ENCODE measurements around the gene RAB17. TPM values are rescaled to one million over a fixed set of nuclear protein-coding genes. Genes with fewer than 3 reads are reported as not detected.

The RAB17 gene
- total and polyA plus RNA-seq, 2 of the 4 experiments (the other 2 are of a cell fraction), result 0.41 TPM; not detected in 1

DNA sequence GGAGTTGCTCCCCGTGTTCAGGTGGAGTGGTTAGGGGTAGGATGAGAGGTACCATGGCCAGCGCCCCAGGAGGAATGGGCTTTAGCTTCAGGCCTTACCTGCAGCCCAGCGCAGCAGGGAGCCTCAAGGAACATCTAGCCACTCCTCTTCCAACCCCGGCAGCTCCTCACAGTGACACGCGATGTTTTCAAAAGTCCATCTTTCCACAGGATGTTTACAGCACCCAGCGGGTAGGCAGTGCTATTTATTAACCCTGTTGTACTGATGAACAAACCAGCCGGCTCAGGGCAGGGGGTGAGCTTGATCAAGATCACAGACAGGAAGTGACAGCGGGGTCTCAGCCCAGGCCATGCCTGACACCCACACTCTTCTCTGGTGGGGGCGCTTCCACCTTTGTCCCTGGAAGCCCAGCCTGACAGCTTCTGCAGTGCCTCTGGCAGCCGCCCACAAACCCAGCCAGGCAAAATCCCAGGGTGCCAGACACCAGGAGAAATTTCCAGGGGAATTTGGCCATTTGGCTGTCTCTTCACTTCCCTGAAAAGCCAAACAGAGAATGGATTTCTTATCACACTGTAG, 42.6 kb downstream of the RAB17 start:
- H3K56ac ChIP-seq (ENCODE audit: extremely low read depth, insufficient read depth, low read length), result no peak overlapping the region
- no peak overlapping the region for H4K5ac ChIP-seq (ENCODE audit: low read depth, low read length)
- no peak overlapping the region for H4K91ac ChIP-seq (ENCODE audit: insufficient read depth, low read depth, low read length)
- ChIA-PET POLR2A (ENCODE audit: unreplicated experiment) (no interaction called here), CTCF (interaction anchor here (0.6 kb wide), 1 partner anchor 35 kb away, joined by 5 read pairs; no protein-coding TSS in a partner anchor)
- H3K4ac ChIP-seq (ENCODE audit: low read depth, low read length), result no peak overlapping the region
- H4K20me1 ChIP-seq (ENCODE audit: insufficient read depth, low read length), result no peaks in the 10 kb centered on the region
- no peak overlapping the region; the same call in 1 of the 2 replicates for H2BK120ac ChIP-seq (ENCODE audit: low read depth, low read length)
- 0 out of 2 replicates have a peak overlapping the region, but pooled peaks have one; percentile 19 for H2BK20ac ChIP-seq (ENCODE audit: low read depth, low read length)
- no peak overlapping the region for H2BK5ac ChIP-seq (ENCODE audit: low read depth, low read length, poor library complexity, severe bottlenecking)
- no peak overlapping the region for H3K4me3 ChIP-seq (ENCODE audit: insufficient read depth, low read depth, low read length)
- no peak overlapping the region for H2BK15ac ChIP-seq (ENCODE audit: low read depth, low read length)
- no peak overlapping the region for H3K27ac ChIP-seq (ENCODE audit: insufficient read depth, low read length)
- no TSS peak for BruUV-seq (replicated peaks)
- H3K36me3 ChIP-seq (ENCODE audit: control insufficient read depth, insufficient read depth, low read length), result peaks cover 4% of the 10 kb centered on the region; the same call in 1 of the 2 replicates
- H3K9ac ChIP-seq (ENCODE audit: low read depth, low read length), result no peak overlapping the region
- intact Hi-C loops (cut with micrococcal nuclease) (no loop called here), in situ Hi-C loops (cut with MboI; ENCODE audit: low sequenced_read_pairs) (no loop called here), dilution Hi-C loops (cut with HindIII; ENCODE audit: low sequenced_read_pairs, unreplicated experiment) (no loop called here)
- H2AFZ ChIP-seq (replicated peaks; ENCODE audit: low read length, poor library complexity), result no peak overlapping the region
- no peak overlapping the region for H3K14ac ChIP-seq (replicated peaks; ENCODE audit: low read depth, low read length)
- no peak overlapping the region for H3K23ac ChIP-seq (ENCODE audit: low read depth, low read length)
- TF ChIP-seq CEBPB (IDR thresholded peaks at IDR 0.05; ENCODE audit: low read depth, low read length) (no peak), RCOR1 (IDR thresholded peaks at IDR 0.05; ENCODE audit: insufficient replicate concordance, low read length) (no peak), MAZ (IDR thresholded peaks at IDR 0.05; ENCODE audit: borderline replicate concordance, low read depth, low read length) (no peak), SMC3 (IDR thresholded peaks at IDR 0.05; ENCODE audit: low read depth, low read length) (no peak), RFX5 (IDR thresholded peaks at IDR 0.05; ENCODE audit: low read depth, low read length) (no peak), MAFK (IDR thresholded peaks at IDR 0.05; ENCODE audit: low read depth, low read length) (no peak), MXI1 (IDR thresholded peaks at IDR 0.05; ENCODE audit: borderline replicate concordance, low read depth, low read length) (no peak), RAD21 (IDR thresholded peaks at IDR 0.05; ENCODE audit: low read length) (no peak), NFE2L2 (IDR thresholded peaks at IDR 0.05; ENCODE audit: low read depth, low read length) (no peak), FOS (IDR thresholded peaks at IDR 0.05; ENCODE audit: low read depth, low read length) (no peak), CHD1 (IDR thresholded peaks at IDR 0.05; ENCODE audit: low read depth, low read length) (no peak), BHLHE40 (IDR thresholded peaks at IDR 0.05; ENCODE audit: low read depth, low read length) (no peak)
- TF ChIP-seq, protein P1, sequence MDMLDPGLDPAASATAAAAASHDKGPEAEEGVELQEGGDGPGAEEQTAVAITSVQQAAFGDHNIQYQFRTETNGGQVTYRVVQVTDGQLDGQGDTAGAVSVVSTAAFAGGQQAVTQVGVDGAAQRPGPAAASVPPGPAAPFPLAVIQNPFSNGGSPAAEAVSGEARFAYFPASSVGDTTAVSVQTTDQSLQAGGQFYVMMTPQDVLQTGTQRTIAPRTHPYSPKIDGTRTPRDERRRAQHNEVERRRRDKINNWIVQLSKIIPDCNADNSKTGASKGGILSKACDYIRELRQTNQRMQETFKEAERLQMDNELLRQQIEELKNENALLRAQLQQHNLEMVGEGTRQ (IDR thresholded peaks at IDR 0.05; ENCODE audit: low read depth, low read length), result no peak
- TF ChIP-seq, protein P2, sequence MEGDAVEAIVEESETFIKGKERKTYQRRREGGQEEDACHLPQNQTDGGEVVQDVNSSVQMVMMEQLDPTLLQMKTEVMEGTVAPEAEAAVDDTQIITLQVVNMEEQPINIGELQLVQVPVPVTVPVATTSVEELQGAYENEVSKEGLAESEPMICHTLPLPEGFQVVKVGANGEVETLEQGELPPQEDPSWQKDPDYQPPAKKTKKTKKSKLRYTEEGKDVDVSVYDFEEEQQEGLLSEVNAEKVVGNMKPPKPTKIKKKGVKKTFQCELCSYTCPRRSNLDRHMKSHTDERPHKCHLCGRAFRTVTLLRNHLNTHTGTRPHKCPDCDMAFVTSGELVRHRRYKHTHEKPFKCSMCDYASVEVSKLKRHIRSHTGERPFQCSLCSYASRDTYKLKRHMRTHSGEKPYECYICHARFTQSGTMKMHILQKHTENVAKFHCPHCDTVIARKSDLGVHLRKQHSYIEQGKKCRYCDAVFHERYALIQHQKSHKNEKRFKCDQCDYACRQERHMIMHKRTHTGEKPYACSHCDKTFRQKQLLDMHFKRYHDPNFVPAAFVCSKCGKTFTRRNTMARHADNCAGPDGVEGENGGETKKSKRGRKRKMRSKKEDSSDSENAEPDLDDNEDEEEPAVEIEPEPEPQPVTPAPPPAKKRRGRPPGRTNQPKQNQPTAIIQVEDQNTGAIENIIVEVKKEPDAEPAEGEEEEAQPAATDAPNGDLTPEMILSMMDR (conservative IDR thresholded peaks at IDR 0.05; ENCODE audit: low read depth, low read length), result no peak
- TF ChIP-seq, protein P3, sequence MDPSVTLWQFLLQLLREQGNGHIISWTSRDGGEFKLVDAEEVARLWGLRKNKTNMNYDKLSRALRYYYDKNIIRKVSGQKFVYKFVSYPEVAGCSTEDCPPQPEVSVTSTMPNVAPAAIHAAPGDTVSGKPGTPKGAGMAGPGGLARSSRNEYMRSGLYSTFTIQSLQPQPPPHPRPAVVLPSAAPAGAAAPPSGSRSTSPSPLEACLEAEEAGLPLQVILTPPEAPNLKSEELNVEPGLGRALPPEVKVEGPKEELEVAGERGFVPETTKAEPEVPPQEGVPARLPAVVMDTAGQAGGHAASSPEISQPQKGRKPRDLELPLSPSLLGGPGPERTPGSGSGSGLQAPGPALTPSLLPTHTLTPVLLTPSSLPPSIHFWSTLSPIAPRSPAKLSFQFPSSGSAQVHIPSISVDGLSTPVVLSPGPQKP (IDR thresholded peaks at IDR 0.05; ENCODE audit: borderline replicate concordance, low read depth, low read length), result no peak
- 0 out of 2 replicates have a peak, but pooled peaks cover 2% of the 10 kb centered on the region for H3K4me1 ChIP-seq (ENCODE audit: control insufficient read depth, insufficient read depth, low read length)
- H2AK5ac ChIP-seq (ENCODE audit: low read depth, low read length), result peak overlapping the region; percentile 46; the same call in 1 of the 2 replicates
- H3K18ac ChIP-seq (ENCODE audit: low read depth, low read length), result no peak overlapping the region
- H3K9me1 ChIP-seq (ENCODE audit: insufficient read depth, low read length), result no peaks in the 10 kb centered on the region
- H3K9me3 ChIP-seq (ENCODE audit: control insufficient read depth, insufficient read depth, low read length), result no peaks in the 10 kb centered on the region
- peak; percentile 67 for ATAC-seq (ENCODE audit: low read depth)
- H3K4me2 ChIP-seq (ENCODE audit: low read depth, low read length), result no peak overlapping the region
- peak; percentile 13 for DNase-seq
- H3K79me1 ChIP-seq (ENCODE audit: low read depth in 1 of 2, low read length in 2 of 2), result no peaks in the 10 kb centered on the region
- WGBS, 2 experiments (ENCODE audit: extremely low coverage in 2 of 2, insufficient read length in 1 of 2), result 30% methylated on average over 7 of the region's 11 CpGs; no CpG with 5 or more reads in 1 of the 2 experiments
- no peak overlapping the region for H2AK9ac ChIP-seq (replicated peaks; ENCODE audit: low read depth, low read length, poor library complexity)
- no peak overlapping the region for H4K8ac ChIP-seq (ENCODE audit: low read depth in 2 of 2, low read length in 2 of 2)
- no peaks in the 10 kb centered on the region for H3K27me3 ChIP-seq (ENCODE audit: control insufficient read depth, insufficient read depth, low read length)

All from IMR-90 (cell line).